Measurements from ENCODE around the gene GABBR2.

The GABBR2 gene

DNA sequence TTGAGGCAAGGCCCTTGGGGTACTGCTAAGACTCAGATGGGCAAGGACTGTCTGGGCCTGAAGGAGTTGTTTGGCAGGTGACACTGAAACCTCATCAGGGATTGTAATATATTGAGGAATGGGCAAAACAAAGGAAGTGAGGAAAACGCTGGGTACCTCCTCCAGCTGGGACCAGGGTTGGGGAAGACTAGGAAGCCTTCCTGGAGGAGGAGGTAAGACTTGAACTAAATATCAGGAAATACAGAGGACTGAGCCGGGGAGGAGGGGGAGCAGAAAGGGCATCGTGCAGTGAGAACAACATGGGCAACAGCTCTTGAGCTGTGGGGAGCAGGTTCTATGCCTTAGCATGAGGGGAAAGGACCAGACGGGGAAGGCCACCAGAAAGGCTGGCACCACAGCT, 144.0 kb downstream of the GABBR2 start:
- no peak overlapping the region for H3K4me3 ChIP-seq (ENCODE audit: low read depth, low read length)
- TF ChIP-seq, protein P1, sequence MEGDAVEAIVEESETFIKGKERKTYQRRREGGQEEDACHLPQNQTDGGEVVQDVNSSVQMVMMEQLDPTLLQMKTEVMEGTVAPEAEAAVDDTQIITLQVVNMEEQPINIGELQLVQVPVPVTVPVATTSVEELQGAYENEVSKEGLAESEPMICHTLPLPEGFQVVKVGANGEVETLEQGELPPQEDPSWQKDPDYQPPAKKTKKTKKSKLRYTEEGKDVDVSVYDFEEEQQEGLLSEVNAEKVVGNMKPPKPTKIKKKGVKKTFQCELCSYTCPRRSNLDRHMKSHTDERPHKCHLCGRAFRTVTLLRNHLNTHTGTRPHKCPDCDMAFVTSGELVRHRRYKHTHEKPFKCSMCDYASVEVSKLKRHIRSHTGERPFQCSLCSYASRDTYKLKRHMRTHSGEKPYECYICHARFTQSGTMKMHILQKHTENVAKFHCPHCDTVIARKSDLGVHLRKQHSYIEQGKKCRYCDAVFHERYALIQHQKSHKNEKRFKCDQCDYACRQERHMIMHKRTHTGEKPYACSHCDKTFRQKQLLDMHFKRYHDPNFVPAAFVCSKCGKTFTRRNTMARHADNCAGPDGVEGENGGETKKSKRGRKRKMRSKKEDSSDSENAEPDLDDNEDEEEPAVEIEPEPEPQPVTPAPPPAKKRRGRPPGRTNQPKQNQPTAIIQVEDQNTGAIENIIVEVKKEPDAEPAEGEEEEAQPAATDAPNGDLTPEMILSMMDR (IDR thresholded peaks at IDR 0.05; ENCODE audit: low read depth, low read length, missing control alignments), result no peak
- in situ Hi-C loops (cut with HindIII; ENCODE audit: low sequenced_read_pairs), result loop anchor here (5.0 kb wide), 1 partner anchor 108 kb away; no protein-coding TSS in a partner anchor
- no peak for DNase-seq (ENCODE audit: low read depth)

DNA sequence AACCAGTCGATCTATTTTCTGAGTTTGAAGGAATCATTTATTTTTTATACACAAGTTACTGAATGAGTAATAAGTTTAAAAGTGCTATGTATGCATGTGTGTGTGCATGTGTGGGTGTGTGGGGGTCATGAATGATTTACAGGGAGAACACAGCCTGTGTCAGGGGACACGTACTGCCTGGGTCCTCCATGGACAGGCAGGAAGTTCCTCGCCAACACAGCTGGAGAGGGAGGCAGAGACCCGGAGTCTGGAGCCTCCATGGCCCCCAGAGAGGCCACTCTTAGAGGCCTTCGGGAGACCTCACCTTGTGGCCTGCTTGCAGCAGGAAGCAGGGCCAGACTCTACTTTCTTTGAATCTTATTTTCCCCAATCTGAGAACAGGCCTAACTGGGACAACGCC, 144.7 kb downstream of the GABBR2 start:
- no peak overlapping the region for H3K4me3 ChIP-seq (ENCODE audit: low read depth, low read length)
- no peak for DNase-seq (ENCODE audit: low read depth)
- TF ChIP-seq, protein P1 (IDR thresholded peaks at IDR 0.05; ENCODE audit: low read depth, low read length, missing control alignments), result no peak
- in situ Hi-C loops (cut with HindIII; ENCODE audit: low sequenced_read_pairs), result no loop called here

DNA sequence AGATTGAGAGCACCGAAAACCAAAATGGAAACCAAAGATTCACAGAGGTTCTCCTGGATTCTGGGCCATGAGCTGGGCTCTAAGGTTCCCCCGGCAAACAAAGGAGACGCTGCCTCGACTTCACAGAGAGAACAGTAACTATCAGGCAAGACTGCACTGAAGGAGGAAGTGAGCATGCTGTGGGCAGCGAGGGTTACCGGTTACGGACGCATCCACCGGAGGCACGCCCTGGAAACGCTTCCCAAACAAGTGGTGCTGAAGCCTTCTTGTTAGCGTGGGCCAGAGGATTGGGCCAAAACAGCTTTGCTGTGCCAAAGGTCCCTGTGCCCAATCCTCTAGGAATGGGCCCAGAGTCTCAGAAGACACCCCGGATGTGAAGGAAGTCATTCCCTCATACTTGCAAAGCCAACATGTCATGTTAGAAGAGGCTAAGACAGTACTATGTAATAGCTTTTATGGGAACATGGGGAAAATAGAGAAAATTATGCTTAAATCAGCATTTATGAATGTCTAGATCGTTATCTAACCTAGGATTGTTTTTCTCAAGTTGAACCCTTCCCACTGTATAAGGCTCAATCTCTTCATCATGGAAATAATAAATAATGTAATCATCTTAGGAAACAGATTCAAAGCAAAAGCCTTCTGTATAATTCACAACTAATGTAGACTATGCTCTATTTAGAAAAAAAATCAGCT, 145.4 kb downstream of the GABBR2 start:
- TF ChIP-seq, protein P1 (IDR thresholded peaks at IDR 0.05; ENCODE audit: low read depth, low read length, missing control alignments), result no peak
- no peak for DNase-seq (ENCODE audit: low read depth)
- in situ Hi-C loops (cut with HindIII; ENCODE audit: low sequenced_read_pairs), result no loop called here
- no peak overlapping the region for H3K4me3 ChIP-seq (ENCODE audit: low read depth, low read length)

DNA sequence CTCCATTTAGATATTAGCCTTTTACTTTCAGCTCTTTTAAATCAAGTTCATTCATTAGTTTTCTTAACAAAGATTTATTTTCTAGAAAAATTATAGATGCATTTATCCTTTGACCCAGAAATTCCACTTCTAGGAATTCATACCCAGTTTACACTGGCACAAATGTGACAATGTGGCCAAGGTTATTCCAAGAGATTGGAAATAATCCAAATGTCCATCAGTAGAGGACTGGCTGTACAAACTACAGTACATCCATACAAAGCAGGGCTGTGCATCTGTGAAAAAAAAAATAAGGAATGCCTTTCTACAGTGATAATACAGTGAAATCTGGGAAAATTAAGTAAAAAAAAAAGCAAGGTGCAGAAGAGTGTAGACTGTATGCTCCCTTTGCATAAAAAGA, 149.2 kb downstream of the GABBR2 start:
- in situ Hi-C loops (cut with HindIII; ENCODE audit: low sequenced_read_pairs), result no loop called here
- TF ChIP-seq, protein P1 (IDR thresholded peaks at IDR 0.05; ENCODE audit: low read depth, low read length, missing control alignments), result no peak
- no peak for DNase-seq (ENCODE audit: low read depth)
- H3K4me3 ChIP-seq (ENCODE audit: low read depth, low read length), result no peak overlapping the region

DNA sequence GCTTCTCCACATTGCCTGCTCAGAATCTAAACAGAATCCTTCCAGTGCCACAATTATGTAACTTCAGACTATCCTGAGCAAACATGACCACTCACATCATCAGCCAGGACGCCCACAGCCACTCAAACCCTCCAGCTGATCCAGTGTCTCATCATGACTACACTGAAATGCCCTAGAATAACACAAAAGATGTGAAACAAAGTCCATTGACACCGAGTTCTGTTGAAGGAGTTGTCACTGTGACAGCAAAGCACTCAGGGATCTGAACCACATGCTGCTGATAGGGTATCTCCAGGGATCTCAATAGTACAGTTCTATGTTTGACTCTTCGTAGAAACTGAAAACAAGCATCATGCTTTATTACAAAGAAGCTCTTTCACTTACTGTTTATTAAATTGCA, 150.2 kb downstream of the GABBR2 start:
- TF ChIP-seq, protein P1 (IDR thresholded peaks at IDR 0.05; ENCODE audit: low read depth, low read length, missing control alignments), result no peak
- in situ Hi-C loops (cut with HindIII; ENCODE audit: low sequenced_read_pairs), result no loop called here
- DNase-seq (ENCODE audit: low read depth), result no peak
- H3K4me3 ChIP-seq (ENCODE audit: low read depth, low read length), result no peak overlapping the region

DNA sequence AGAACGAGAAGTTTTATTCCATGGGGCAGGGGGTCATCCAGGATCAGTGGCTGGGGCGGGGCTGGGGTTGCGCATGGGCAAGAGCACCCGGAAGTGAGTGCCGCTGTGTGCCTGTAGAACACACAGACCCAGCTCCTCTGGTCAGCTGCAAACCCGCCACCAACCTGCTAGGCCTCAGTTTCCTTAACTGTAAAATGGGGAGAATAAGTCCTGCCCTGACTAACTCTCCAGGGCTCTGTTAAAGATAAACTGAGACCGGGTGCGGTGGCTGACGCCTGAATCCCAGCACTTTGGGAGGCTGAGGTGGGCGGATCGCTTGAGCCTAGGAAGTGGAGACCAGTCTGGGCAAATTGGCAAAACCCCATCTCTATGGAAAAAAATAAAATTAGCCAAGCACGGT, 152.2 kb downstream of the GABBR2 start:
- in situ Hi-C loops (cut with HindIII; ENCODE audit: low sequenced_read_pairs), result no loop called here
- TF ChIP-seq, protein P1 (IDR thresholded peaks at IDR 0.05; ENCODE audit: low read depth, low read length, missing control alignments), result no peak
- H3K4me3 ChIP-seq (ENCODE audit: low read depth, low read length), result no peak overlapping the region
- no peak for DNase-seq (ENCODE audit: low read depth)
